ENCODE data around the gene PAGR1.

- TF ChIP-seq CTCF (IDR thresholded peaks at IDR 0.05) (no peak), POLR2A (IDR thresholded peaks at IDR 0.05) (no peak)
Measured at GRCh38 chr16:29766571-29766970, 49.4 kb upstream of the PAGR1 start.

All from lower leg skin (tissue), 3 donors.